Mucosa of descending colon (tissue), 3 donors: ENCODE results near the gene NUP43. TPM values are rescaled to one million over a fixed set of nuclear protein-coding genes. Genes with fewer than 3 reads are reported as not detected.
"Not testable (repeated sequence)": the region's sequence is repeated elsewhere in the genome, so short reads cannot be mapped to it uniquely, and the experiment has no call there.

Experiments
- ATAC-seq: fragments of 200-7000 bp; cut with Tn5 transposase; one replicate; pipeline ENCODE4 v1.9.1; 2020; ENCODE audit warnings: mild to moderate bottlenecking, moderate library complexity
- DNase-seq, 3 donors: peaks; one replicate each; pipeline ENCODE4 v3.0.0-alpha.2; 2020
- H3K36me3 ChIP-seq: fragments of 200-600 bp; one replicate; pipeline ENCODE4 v1.8.0; 2021; ENCODE audit warnings: low read depth, mild to moderate bottlenecking
- H3K4me1 ChIP-seq: fragments of 200-600 bp; one replicate; pipeline ENCODE4 v1.8.0; 2021; ENCODE audit warnings: low read depth, mild to moderate bottlenecking
- H3K4me3 ChIP-seq: fragments of 200-600 bp; one replicate; pipeline ENCODE4 v1.8.0; 2021; ENCODE audit warnings: mild to moderate bottlenecking
- H3K9me3 ChIP-seq: fragments of 200-600 bp; one replicate; pipeline ENCODE4 v1.8.0; 2021; ENCODE audit warnings: mild to moderate bottlenecking
- CTCF ChIP-seq: fragments of 200-600 bp; IDR thresholded peaks from one replicate; pipeline ENCODE4 v1.8.0; 2022; ENCODE audit warnings: antibody characterized with exemption, mild to moderate bottlenecking
- intact Hi-C, 2 donors: fragments of 100-400 bp; cut with DNase I in 1 of 2; cut with micrococcal nuclease in 1 of 2; formaldehyde crosslinking; loops; one replicate each; pipeline versions ENCODE4 v1.11.0 to v1.11.1; 2022; cut with DNase I, micrococcal nuclease
- total RNA-seq, 3 donors: library from RNA; stranded (reverse); fragmentation: NEBNext Ultra II Directional in 2 of 3; extraction: Animal tissue kit (Norgen Biotek cat#: 25700) in 2 of 3; gene quantifications; one replicate each; pipeline versions ENCODE4 v1.2.1 to v1.2.4, GENCODE V29; 2021 to 2023
- donor health status: DM: no; HTN: no; CAD: no; lungs with moderate emphysema.
- donor health status: DM: no; HTN: no; CAD: no.
- donor health status: DM: no; HTN: yes; CAD: no.

NUP43 gene
- total RNA-seq, 3 donors from 2014 or later = 25.8 to 27.9 (median 26.0) TPM

GRCh38 chr6:149761438-149761837, 15.1 kb upstream of the NUP43 start:
- Histone ChIP-seq H3K4me1 (no peaks in the 10 kb centered on the region), H3K36me3 (no peaks in the 10 kb centered on the region), H3K9me3 (peaks cover 3% of the 10 kb centered on the region), H3K4me3 (no peak overlapping the region)
- intact Hi-C loops = no loop called here
- DNase-seq (no peak), ATAC-seq (peak; percentile 31)
- no peak for TF ChIP-seq CTCF

- Histone ChIP-seq H3K4me3 (no peak overlapping the region), H3K4me1 (peaks cover 11% of the 10 kb centered on the region), H3K9me3 (no peaks in the 10 kb centered on the region), H3K36me3 (no peaks in the 10 kb centered on the region)
- ATAC-seq (no peak), DNase-seq (no peak)
- intact Hi-C loops = no loop called here
- no peak for TF ChIP-seq CTCF
Observed at GRCh38 chr6:149756261-149756636, 9.9 kb upstream of the NUP43 start.

GRCh38 chr6:149755300-149756260, 9.3 kb upstream of the NUP43 start:
- no peaks in the 10 kb centered on the region for H3K9me3 ChIP-seq
- no peak for TF ChIP-seq CTCF
- intact Hi-C loops = no loop called here
- no peaks in the 10 kb centered on the region for H3K36me3 ChIP-seq
- DNase-seq (no peak), ATAC-seq (peak; percentile 98)
- H3K4me3 ChIP-seq = no peak overlapping the region
- peaks cover 16% of the 10 kb centered on the region for H3K4me1 ChIP-seq

- ATAC-seq (no peak), DNase-seq (no peak)
- H3K4me1 ChIP-seq = peaks cover 20% of the 10 kb centered on the region
- TF ChIP-seq CTCF = no peak
- intact Hi-C loops = no loop called here
- no peaks in the 10 kb centered on the region for H3K36me3 ChIP-seq
- no peaks in the 10 kb centered on the region for H3K9me3 ChIP-seq
- no peak overlapping the region for H3K4me3 ChIP-seq
Observed at GRCh38 chr6:149754548-149754947, 8.2 kb upstream of the NUP43 start.

- not testable (repeated sequence) for ATAC-seq
Observed at GRCh38 chr6:149753374-149753637, 7.0 kb upstream of the NUP43 start.

GRCh38 chr6:149752600-149753373, 6.5 kb upstream of the NUP43 start:
- ATAC-seq = no peak
- no peaks in the 10 kb centered on the region for H3K9me3 ChIP-seq
- H3K36me3 ChIP-seq = no peaks in the 10 kb centered on the region
- H3K4me3 ChIP-seq = no peak overlapping the region
- intact Hi-C loops = no loop called here
- no peak for DNase-seq
- peaks cover 20% of the 10 kb centered on the region for H3K4me1 ChIP-seq
- TF ChIP-seq CTCF = no peak

More at GRCh38 chr6:149753374-149753637, 7.0 kb upstream of the NUP43 start:
- H3K36me3 ChIP-seq, intact Hi-C loops, DNase-seq, H3K9me3 ChIP-seq, H3K4me3 ChIP-seq: not testable (repeated sequence)
- H3K4me1 ChIP-seq = peaks cover 20% of the 10 kb centered on the region

GRCh38 chr6:149751920-149752319, 5.6 kb upstream of the NUP43 start:
- ATAC-seq, H3K36me3 ChIP-seq, DNase-seq, H3K9me3 ChIP-seq, intact Hi-C loops, H3K4me3 ChIP-seq: not testable (repeated sequence)
- H3K4me1 ChIP-seq = peaks cover 20% of the 10 kb centered on the region
